Aorta (tissue), 5 donors: Measurements from ENCODE around the gene TCEA2. TPM values are rescaled to one million over a fixed set of nuclear protein-coding genes. Genes with fewer than 3 reads are reported as not detected.

Experiments
- ATAC-seq: fragments of 200-7000 bp; cut with Tn5 transposase; one replicate; pipeline ENCODE4 v1.9.1; 2022; ENCODE audit warnings: moderate library complexity; ENCODE audit not compliant: low FRiP score
- DNase-seq, 2 donors: peaks; one replicate each; pipeline ENCODE4 v3.0.0-alpha.2; 2020
- H3K27ac ChIP-seq, 2 donors: one replicate each; pipeline ENCODE4 v1.5.1; 2013; ENCODE audit warnings: low read length in 2 of 2, mild to moderate bottlenecking in 2 of 2, moderate library complexity in 2 of 2, control low read depth in 1 of 2, inconsistent platforms in 1 of 2, low read depth in 1 of 2
- H3K27me3 ChIP-seq, 2 donors: one replicate each; pipeline ENCODE4 v1.6.1; 2013; ENCODE audit warnings: control low read depth in 1 of 2, low read length in 1 of 2, mild to moderate bottlenecking in 1 of 2, moderate library complexity in 1 of 2; ENCODE audit not compliant: insufficient read depth in 2 of 2, control insufficient read depth in 1 of 2
- H3K36me3 ChIP-seq, 2 donors: one replicate each; pipeline ENCODE4 v1.6.1; 2013; ENCODE audit warnings: control low read depth in 1 of 2, low read length in 1 of 2, mild to moderate bottlenecking in 1 of 2; ENCODE audit not compliant: insufficient read depth in 2 of 2, control insufficient read depth in 1 of 2
- H3K4me1 ChIP-seq, 2 donors: one replicate each; pipeline ENCODE4 v1.6.1; 2013; ENCODE audit warnings: low read length in 2 of 2, control low read depth in 1 of 2, mild to moderate bottlenecking in 1 of 2, moderate library complexity in 1 of 2; ENCODE audit not compliant: insufficient read depth in 2 of 2, control insufficient read depth in 1 of 2
- H3K4me3 ChIP-seq, 2 donors: one replicate each; pipeline ENCODE4 v1.5.1; 2013; ENCODE audit warnings: low read length in 2 of 2, control low read depth in 1 of 2, mild to moderate bottlenecking in 1 of 2
- H3K9me3 ChIP-seq: one replicate; pipeline ENCODE4 v1.6.1; 2013; ENCODE audit warnings: mild to moderate bottlenecking, low read length; ENCODE audit not compliant: control insufficient read depth
- WGBS, 2 donors: extraction: QIAGEN DNeasy Blood & Tissue Kit; methylation state at CpG; one replicate each; pipeline ENCODE4 v1.1.7; 2013; 5-methylcytosine and 5-hydroxymethylcytosine counted together
- intact Hi-C, 2 donors: fragments of 100-400 bp; cut with DNase I; formaldehyde crosslinking; loops; one replicate each; pipeline versions ENCODE4 v1.14.2 to v1.15.0; 2022
- polyA plus RNA-seq, 2 donors: library from polyadenylated mRNA; stranded (reverse); fragments of 200-250 nt; gene quantifications; one replicate each; pipeline ENCODE4 v1.2.3, GENCODE V29; 2013
- total RNA-seq, 2 donors: library from RNA; stranded (reverse); fragmentation: NEBNext Ultra II Directional; extraction: Animal tissue kit (Norgen Biotek cat#: 25700); gene quantifications; one replicate each; pipeline ENCODE4 v1.2.1, GENCODE V29; 2021
- donor health status: healthy with polysubstance abuse.
- donor health status: Bipolar disorder and iron deficiency.
- donor health status: DM: no; HTN: no; CAD: no.
- donor health status: DM: no; HTN: no; CAD: no.
- donor health status: DM: yes; HTN: yes; CAD: no.

The TCEA2 gene
- total and polyA plus RNA-seq, 4 donors = 26.2 to 80.1 (median 58.3) TPM

DNA sequence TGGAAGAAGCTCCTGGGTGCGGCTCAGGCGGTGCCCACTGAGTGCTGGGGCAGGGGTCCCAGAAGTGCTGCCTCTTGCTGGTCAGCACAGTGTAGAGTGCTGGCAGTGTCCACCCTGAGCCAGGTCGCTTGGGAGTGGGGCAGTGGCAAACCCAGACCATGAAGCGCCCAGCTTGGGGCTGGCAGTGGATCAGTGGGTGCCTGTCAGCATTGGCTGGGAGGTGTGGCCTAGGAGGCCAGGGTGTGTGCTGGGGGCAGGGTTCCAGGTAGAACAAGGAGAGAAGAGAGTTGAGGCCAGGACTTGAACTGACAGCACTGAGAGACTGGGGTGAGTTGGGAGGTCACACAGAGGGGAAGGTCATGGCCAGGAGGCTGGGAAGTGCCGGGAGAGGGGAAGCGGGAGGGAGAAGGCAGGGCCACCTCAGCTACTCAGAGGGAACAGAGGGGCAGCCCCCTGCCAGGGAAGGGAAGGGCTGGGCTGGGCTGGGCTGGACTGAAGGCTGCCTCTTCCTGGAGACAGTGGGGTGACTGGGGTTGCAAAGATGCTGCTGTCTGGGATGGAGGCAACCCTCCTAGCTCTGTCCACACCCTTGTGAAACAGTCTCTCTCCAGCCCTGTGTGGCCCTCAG is 4.1 kb downstream of the TCEA2 start:
- Histone ChIP-seq H3K36me3 (no peaks in the 10 kb centered on the region), H3K4me3 (no peak overlapping the region), H3K4me1 (no peaks in the 10 kb centered on the region), H3K27ac (no peak overlapping the region), H3K9me3 (no peaks in the 10 kb centered on the region), H3K27me3 (no peaks in the 10 kb centered on the region)
- DNase-seq = no peak
- intact Hi-C loops = no loop called here
- 84 to 90% methylated on average over 6 of the region's 6 CpGs for WGBS, 2 donors
- no peak for ATAC-seq

DNA sequence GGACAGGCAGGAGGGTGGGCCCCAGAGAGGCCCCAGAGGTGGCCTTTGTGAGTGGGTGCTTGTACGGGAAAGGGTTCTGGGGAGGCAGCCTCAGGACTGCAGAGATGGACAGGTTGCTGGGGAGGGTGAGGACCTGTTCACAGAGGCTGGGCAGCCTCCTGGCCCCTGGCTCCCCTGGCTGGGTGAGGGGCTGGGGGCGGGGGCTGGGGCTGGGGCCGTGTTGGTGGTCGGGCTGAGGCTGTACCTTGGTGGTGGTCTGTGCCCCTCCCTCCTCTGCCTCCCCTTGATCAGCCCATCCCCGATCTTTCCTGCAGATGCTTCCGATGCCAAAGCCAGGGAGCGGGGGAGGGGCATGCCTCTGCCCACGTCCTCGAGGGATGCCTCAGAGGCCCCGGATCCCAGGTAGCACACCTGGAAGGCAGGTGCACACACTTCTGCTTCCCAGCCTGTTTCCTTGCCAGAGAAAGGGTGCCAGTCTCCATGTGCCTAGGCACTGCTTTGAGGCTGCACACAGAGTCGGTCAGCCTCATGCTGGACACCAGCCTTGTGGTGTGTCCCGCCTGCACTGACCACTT is 4.8 kb downstream of the TCEA2 start:
- Histone ChIP-seq H3K4me1 (no peaks in the 10 kb centered on the region), H3K27ac (no peak overlapping the region), H3K36me3 (no peaks in the 10 kb centered on the region), H3K4me3 (no peak overlapping the region), H3K9me3 (no peaks in the 10 kb centered on the region), H3K27me3 (no peaks in the 10 kb centered on the region)
- 75 to 77% methylated on average over 12 of the region's 12 CpGs for WGBS, 2 donors
- no peak for DNase-seq
- intact Hi-C loops = no loop called here
- ATAC-seq = no peak

DNA sequence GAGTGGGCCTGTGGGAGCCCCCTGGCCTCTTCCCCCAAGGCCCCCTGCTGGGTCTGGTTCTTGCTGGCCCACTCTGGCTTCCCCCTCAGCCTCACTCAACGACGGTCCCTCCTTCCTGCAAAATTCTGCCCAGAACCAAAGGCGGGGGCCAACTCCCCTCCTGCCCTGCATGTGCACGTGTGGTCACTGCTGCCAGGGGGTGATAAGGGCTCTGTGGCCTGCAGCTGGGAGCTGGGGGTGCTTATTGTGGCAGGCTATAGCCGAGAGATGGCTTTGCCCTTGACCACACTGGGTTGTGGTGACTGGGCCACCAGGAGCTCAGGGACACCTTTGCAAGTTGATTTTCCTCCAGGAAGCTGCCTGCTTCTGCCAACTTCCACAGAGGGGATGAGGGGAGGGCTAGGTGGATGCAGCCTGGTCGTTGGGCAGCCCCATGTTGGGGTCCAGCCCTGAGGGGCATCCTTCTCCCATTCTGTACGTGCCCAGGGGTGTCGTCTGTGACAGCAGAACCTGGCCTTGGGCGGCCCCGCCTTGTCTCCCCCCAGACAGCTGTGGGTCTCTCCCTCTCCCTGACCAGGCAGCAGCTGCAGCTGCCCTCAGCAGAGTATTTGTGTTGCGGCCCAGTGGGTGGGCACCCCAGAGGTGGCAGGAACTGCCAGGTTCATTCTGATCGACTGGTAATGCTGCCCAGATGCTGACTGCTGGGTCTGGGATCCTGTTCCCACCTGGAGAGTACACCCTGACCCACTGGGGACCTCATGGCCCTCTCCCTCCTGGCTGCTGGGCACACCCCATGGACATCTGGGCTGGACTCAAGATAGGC is 5.6 kb downstream of the TCEA2 start:
- H3K4me3 ChIP-seq = no peak overlapping the region
- intact Hi-C loops = no loop called here
- no peaks in the 10 kb centered on the region for H3K27me3 ChIP-seq
- H3K36me3 ChIP-seq = no peaks in the 10 kb centered on the region
- ATAC-seq = no peak
- H3K4me1 ChIP-seq = no peaks in the 10 kb centered on the region
- whole genome bisulfite sequencing, 2 donors = 78 to 81% methylated on average over 12 of the region's 12 CpGs
- no peak for DNase-seq
- H3K9me3 ChIP-seq = no peaks in the 10 kb centered on the region
- H3K27ac ChIP-seq = no peak overlapping the region

DNA sequence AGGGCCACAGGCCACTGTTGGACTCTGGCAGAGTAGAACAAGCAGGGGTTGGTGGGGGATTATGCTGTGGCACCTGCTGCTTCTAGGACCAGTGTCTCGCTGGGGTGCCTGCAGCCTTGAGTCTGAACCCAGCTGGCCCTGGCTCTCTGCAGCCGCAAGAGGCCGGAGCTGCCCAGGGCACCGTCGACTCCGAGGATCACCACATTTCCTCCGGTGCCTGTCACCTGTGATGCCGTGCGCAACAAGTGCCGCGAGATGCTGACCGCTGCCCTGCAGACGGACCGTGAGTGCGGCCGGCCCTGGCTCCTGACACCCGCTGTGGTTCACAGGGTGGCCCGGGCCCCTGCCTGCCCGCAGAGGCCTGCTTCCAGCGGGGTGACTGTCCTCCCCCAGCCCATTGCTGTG is 6.2 kb downstream of the TCEA2 start:
- intact Hi-C loops = no loop called here
- ATAC-seq (no peak), DNase-seq (no peak)
- no peaks in the 10 kb centered on the region for H3K9me3 ChIP-seq
- H3K27me3 ChIP-seq = no peaks in the 10 kb centered on the region
- no peak overlapping the region for H3K4me3 ChIP-seq
- WGBS, 2 donors = 89 to 92% methylated on average over 20 of the region's 20 CpGs
- H3K4me1 ChIP-seq = no peaks in the 10 kb centered on the region
- H3K36me3 ChIP-seq = no peaks in the 10 kb centered on the region
- no peak overlapping the region for H3K27ac ChIP-seq

DNA sequence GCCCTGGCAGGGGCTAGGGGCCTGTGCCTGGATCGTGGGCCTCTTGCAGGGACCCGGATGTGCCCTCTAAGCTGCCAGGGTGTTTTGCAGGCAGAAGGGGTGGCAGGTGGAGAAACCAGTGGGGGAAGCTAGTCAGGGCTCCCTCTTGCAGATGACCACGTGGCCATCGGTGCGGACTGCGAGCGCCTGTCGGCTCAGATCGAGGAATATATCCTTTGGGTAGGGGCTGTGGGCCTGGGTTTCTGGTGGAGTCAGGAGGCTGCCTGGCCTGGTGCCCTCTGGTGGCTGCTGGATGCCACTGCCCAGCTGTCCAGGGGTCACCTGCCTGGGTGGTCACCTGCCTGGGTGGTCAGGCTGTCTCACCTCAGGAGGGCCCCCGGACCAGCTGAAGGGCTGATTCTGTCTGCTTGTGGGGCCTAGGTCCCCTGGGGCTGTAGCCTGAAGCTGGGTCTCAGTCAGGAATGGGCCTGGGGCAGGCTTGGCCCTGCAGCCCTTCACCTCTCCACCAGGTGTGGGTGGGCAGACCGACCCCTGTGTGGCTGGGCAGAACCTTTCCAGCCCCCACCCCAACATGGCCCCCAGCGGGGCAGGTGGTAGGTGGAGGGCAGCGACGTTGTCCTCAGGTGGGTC is 6.7 kb downstream of the TCEA2 start:
- H3K27ac ChIP-seq = no peak overlapping the region
- no peak for DNase-seq
- no peaks in the 10 kb centered on the region for H3K36me3 ChIP-seq
- H3K4me1 ChIP-seq = no peaks in the 10 kb centered on the region
- whole genome bisulfite sequencing, 2 donors = 64 to 68% methylated on average over 13 to 14 of the region's 14 CpGs
- H3K4me3 ChIP-seq = no peak overlapping the region
- H3K9me3 ChIP-seq = no peaks in the 10 kb centered on the region
- intact Hi-C loops = no loop called here
- H3K27me3 ChIP-seq = no peaks in the 10 kb centered on the region
- ATAC-seq = no peak

DNA sequence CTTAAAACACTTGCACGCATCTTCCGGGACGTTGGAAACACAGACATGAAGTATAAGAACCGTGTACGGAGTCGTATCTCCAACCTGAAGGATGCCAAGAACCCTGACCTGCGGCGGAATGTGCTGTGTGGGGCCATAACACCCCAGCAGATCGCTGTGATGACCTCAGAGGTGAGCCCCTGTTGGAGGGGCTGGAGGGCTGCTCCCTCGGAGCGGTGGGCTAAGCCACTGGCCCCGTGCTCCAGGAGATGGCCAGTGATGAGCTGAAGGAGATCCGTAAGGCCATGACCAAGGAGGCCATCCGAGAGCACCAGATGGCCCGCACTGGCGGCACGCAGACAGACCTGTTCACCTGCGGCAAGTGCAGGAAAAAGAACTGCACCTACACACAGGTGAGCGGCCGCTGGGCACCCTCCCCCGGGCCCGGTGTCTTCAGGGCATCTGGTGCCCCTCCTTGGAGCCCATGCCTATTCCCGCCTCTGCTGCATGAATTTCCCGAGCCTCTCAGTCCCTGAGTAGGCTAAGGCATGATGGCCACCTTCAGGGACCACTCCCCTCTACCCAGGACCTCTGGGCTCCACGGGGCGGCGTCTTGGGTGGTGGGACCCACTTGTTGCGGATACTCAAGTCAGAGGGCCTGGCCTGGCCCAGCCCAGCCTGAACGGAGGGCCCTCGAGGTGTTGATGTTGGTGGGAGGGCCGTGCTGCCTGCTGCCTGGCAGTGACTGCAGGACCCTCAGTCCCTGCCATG is 7.4 kb downstream of the TCEA2 start:
- no peak for ATAC-seq
- no peaks in the 10 kb centered on the region for H3K36me3 ChIP-seq
- WGBS, 2 donors = 92 to 93% methylated on average over 30 to 31 of the region's 31 CpGs

DNA sequence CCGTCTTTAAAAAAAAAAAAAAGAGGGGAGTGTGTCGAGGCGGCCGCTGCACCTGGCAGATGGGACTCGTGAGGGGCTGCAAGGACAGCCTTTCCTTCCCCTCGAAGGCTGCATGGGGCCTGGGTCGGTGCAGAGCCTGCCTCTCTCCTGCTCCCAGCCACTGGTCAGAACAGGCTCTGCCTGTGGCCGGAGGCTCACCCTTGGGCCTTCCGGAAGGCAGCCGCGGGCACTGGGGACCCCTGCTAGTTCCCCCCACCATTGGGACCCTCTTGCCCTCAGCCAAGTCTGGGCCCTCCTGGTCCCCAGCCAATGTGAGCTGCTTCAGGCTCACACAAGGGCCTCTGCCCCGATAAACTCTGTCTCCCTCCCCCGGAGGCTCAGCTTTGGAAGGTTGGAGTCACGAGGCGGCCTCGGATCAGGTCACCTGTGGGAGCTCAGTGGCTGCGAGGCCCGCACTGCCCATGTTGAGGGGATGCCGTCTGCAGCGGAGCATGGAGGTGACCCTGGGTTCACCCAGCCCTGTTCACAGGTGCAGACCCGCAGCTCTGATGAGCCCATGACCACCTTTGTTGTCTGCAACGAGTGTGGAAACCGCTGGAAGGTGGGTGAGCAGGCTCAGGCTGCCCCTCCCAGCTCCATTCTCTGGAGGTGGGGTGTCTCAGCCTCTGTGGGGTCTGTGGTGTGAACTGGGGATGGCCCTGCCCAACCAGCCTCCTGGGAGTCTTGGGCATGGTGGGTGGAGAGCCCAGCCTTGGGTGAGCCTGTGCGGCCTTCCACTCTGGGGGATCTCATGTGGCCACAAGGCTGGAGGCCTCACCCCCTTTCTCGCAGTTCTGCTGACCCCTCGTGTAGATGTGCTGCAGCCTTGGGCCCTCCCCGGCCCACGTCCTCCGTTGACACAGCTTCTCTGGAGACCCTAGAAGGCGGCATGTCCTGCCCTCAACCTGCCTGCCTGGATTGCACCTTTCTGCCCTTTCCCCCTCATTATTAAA is 8.6 kb downstream of the TCEA2 start:
- Histone ChIP-seq H3K4me1 (no peaks in the 10 kb centered on the region), H3K27ac (no peak overlapping the region), H3K27me3 (no peaks in the 10 kb centered on the region), H3K36me3 (no peaks in the 10 kb centered on the region), H3K9me3 (no peaks in the 10 kb centered on the region), H3K4me3 (no peak overlapping the region)
- ATAC-seq (no peak), DNase-seq (no peak)
- WGBS, 2 donors = 87 to 89% methylated on average over 29 to 30 of the region's 30 CpGs
- intact Hi-C loops = no loop called here

More for the DNA sequence above, 7.4 kb downstream of the TCEA2 start:
- intact Hi-C loops = no loop called here
- H3K9me3 ChIP-seq = no peaks in the 10 kb centered on the region
- no peak overlapping the region for H3K4me3 ChIP-seq
- no peaks in the 10 kb centered on the region for H3K27me3 ChIP-seq
- no peak for DNase-seq
- no peak overlapping the region for H3K27ac ChIP-seq
- H3K4me1 ChIP-seq = no peaks in the 10 kb centered on the region
